Upper lobe of left lung (tissue), 6 donors: Measurements from ENCODE around the gene MT1E. TPM values are rescaled to one million over a fixed set of nuclear protein-coding genes. Genes with fewer than 3 reads are reported as not detected.

Source experiments
- ATAC-seq, 2 donors: fragments of 200-7000 bp; cut with Tn5 transposase; one replicate each; pipeline ENCODE4 v1.9.1; 2022; ENCODE audit warnings: mild to moderate bottlenecking in 2 of 2, moderate library complexity in 2 of 2; ENCODE audit not compliant: low FRiP score in 2 of 2
- DNase-seq, 2 donors: peaks; one replicate each; pipeline ENCODE4 v3.0.0-alpha.2; 2019 to 2020
- H3K27ac ChIP-seq, 4 donors: fragments of 200-600 bp; sonication (generic); one replicate each; pipeline ENCODE4 v1.5.1; 2016 to 2019
- H3K27me3 ChIP-seq, 4 donors: fragments of 200-600 bp; sonication (generic); one replicate each; pipeline ENCODE4 v1.5.1; 2017 to 2019
- H3K36me3 ChIP-seq, 4 donors: fragments of 200-600 bp; sonication (generic); one replicate each; pipeline ENCODE4 v1.5.1; 2016 to 2019
- H3K4me1 ChIP-seq, 4 donors: fragments of 200-600 bp; sonication (generic); one replicate each; pipeline ENCODE4 v1.5.1; 2018 to 2019
- H3K4me3 ChIP-seq, 4 donors: fragments of 200-600 bp; sonication (generic); one replicate each; pipeline ENCODE4 v1.5.1; 2017 to 2019; ENCODE audit warnings: mild to moderate bottlenecking in 2 of 4, moderate library complexity in 1 of 4
- H3K9me3 ChIP-seq, 4 donors: fragments of 200-600 bp; sonication (generic); one replicate each; pipeline ENCODE4 v1.5.1; 2018 to 2019
- EP300 ChIP-seq, 4 donors: sonication (generic); formaldehyde crosslinking; IDR thresholded peaks; one replicate each; pipeline ENCODE4 v1.5.1; 2017; ENCODE audit warnings: antibody characterized with exemption in 4 of 4, control low read depth in 2 of 4
- POLR2A ChIP-seq, 4 donors: fragments of 450-650 bp; IDR thresholded peaks; one replicate each; pipeline ENCODE4 v1.5.1; 2016 to 2017; ENCODE audit warnings: antibody characterized with exemption in 4 of 4, mild to moderate bottlenecking in 2 of 4
- POLR2AphosphoS5 ChIP-seq, 2 donors: sonication (generic); formaldehyde crosslinking; IDR thresholded peaks; one replicate each; pipeline ENCODE4 v1.5.1; 2017; ENCODE audit warnings: antibody characterized with exemption in 2 of 2
- WGBS, 2 donors: methylation state at CpG; one replicate each; pipeline ENCODE4 v1.1.5; 2017 to 2018; 5-methylcytosine and 5-hydroxymethylcytosine counted together
- total RNA-seq, 6 donors: library from RNA; depleted of rRNA in 4 of 6; stranded (reverse); fragments of >200 nt in 4 of 6; gene quantifications; one replicate each; pipeline versions ENCODE4 v1.1.0 to v1.2.1, GENCODE V29; 2016 to 2021
- TF ChIP-seq, protein P1 (sequence below), 6 experiments: fragments of 450-650 bp in 4 of 6; fragments of 200-600 bp in 2 of 6; sonication (generic) in 2 of 6; IDR thresholded peaks; one replicate each; pipeline ENCODE4 v1.5.1; 2016 to 2019; ENCODE audit warnings: antibody characterized with exemption in 6 of 6
- donor health status: DM: no; HTN: no; CAD: no; lungs with moderate emphysema.
- donor health status: DM: no; HTN: yes; CAD: no; lungs with severe emphysema.

The MT1E gene
- total RNA-seq, 6 donors from 2014 or later, result 72.3 to 546 (median 187) TPM

DNA sequence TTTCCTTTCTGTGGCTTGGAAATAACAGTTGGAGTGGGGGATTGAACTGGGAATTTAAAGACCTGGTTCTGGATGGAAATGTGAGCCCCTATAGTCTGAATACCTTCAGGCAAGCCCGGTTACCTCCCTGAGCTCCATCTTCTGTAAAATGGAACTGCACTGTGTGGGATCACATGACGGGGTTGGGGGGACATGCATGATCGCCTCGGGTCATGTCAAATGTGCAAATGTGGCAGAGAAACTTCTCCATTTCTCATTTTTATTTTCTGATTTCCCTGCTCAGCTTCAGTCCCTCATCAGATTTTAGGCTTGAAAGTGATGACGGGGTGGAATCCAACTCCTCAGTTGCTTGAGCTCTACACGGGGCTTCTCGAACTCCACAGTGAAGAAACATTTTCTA is 27.6 kb downstream of the MT1E start:
- no peaks in the 10 kb centered on the region for H3K27me3 ChIP-seq
- DNase-seq (no peak), ATAC-seq (no peak)
- no peak for TF ChIP-seq POLR2AphosphoS5 (IDR thresholded peaks at IDR 0.05)
- TF ChIP-seq, protein P1, sequence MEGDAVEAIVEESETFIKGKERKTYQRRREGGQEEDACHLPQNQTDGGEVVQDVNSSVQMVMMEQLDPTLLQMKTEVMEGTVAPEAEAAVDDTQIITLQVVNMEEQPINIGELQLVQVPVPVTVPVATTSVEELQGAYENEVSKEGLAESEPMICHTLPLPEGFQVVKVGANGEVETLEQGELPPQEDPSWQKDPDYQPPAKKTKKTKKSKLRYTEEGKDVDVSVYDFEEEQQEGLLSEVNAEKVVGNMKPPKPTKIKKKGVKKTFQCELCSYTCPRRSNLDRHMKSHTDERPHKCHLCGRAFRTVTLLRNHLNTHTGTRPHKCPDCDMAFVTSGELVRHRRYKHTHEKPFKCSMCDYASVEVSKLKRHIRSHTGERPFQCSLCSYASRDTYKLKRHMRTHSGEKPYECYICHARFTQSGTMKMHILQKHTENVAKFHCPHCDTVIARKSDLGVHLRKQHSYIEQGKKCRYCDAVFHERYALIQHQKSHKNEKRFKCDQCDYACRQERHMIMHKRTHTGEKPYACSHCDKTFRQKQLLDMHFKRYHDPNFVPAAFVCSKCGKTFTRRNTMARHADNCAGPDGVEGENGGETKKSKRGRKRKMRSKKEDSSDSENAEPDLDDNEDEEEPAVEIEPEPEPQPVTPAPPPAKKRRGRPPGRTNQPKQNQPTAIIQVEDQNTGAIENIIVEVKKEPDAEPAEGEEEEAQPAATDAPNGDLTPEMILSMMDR (IDR thresholded peaks at IDR 0.05), result no peak
- TF ChIP-seq POLR2A (IDR thresholded peaks at IDR 0.05), result no peak
- TF ChIP-seq EP300 (IDR thresholded peaks at IDR 0.05), result no peak
- peaks cover 2 to 12% (median 10%) of the 10 kb centered on the region in 4 donors for H3K4me1 ChIP-seq
- H3K4me3 ChIP-seq, result no peak overlapping the region
- H3K36me3 ChIP-seq, result no peaks in the 10 kb centered on the region
- H3K27ac ChIP-seq, result no peak overlapping the region
- 80 to 91% methylated on average over 7 of the region's 7 CpGs for WGBS, 2 donors
- H3K9me3 ChIP-seq, result no peaks in the 10 kb centered on the region

DNA sequence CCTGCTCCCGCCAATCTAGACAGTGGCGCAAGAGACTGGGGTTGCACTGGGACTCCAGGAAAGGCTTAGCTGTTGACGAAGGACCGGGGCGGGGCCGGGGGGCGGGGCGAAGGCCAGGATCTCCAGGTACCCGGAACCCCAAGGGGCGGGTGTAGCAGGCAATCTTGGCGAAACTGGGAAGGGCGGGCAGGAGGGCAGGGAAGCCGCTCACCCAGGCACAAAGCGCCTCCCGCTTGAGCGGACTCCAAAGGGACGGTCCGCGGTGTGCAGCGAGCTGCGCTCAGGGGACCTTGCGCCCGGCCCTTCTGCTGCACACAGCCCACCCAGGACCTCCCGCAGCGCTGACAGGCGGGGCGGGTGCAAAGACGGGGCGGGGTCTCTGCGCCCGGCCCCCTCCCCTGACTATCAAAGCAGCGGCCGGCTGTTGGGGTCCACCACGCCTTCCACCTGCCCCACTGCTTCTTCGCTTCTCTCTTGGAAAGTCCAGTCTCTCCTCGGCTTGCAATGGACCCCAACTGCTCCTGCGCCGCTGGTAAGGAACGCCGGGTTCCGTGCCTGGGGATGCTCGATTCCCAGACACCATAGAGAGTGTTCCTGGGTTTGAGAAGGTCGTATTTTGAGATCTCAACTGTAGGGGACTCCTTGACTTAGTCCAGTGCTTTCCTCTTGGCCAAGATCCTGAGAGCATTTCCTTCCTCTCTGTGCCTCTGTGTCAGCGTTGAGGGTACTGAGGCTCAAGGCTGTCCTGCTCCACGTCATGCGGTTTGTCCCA is 32.2 kb downstream of the MT1E start, which contains the start of gene MT1F:
TSS of gene MT1F (plus strand) at position 405 of the 772 bp plus-strand sequence. CDS start at position 505, 100 bp downstream.
- WGBS, 2 donors, result 2 to 4% methylated on average over 13 to 30 of the region's 46 CpGs
- no peaks in the 10 kb centered on the region for H3K9me3 ChIP-seq
- TF ChIP-seq EP300 (IDR thresholded peaks at IDR 0.05), result peak in 1 of 4 donors; percentile 1
- TF ChIP-seq, protein P1 (IDR thresholded peaks at IDR 0.05), result no peak
- TF ChIP-seq POLR2A (IDR thresholded peaks at IDR 0.05), result peak in 1 of 4 donors; percentile 46
- TF ChIP-seq POLR2AphosphoS5 (IDR thresholded peaks at IDR 0.05), result peak in 1 of 2 donors; percentile 15
- peak within 1 kb of the TSS; percentile 24 to 81 (median 50) for H3K27ac ChIP-seq
- ATAC-seq (peak; percentile 88 to 92), DNase-seq (peak; percentile 96 to 98)
- no peaks in the 10 kb centered on the region for H3K36me3 ChIP-seq
- peaks cover 6 to 21% (median 15%) of the 10 kb centered on the region in 4 donors for H3K4me1 ChIP-seq
- peak within 1 kb of the TSS; percentile 19 to 75 (median 66) for H3K4me3 ChIP-seq
- peaks cover 0 to 2% (median under 1%) of the 10 kb centered on the region in 4 donors for H3K27me3 ChIP-seq

DNA sequence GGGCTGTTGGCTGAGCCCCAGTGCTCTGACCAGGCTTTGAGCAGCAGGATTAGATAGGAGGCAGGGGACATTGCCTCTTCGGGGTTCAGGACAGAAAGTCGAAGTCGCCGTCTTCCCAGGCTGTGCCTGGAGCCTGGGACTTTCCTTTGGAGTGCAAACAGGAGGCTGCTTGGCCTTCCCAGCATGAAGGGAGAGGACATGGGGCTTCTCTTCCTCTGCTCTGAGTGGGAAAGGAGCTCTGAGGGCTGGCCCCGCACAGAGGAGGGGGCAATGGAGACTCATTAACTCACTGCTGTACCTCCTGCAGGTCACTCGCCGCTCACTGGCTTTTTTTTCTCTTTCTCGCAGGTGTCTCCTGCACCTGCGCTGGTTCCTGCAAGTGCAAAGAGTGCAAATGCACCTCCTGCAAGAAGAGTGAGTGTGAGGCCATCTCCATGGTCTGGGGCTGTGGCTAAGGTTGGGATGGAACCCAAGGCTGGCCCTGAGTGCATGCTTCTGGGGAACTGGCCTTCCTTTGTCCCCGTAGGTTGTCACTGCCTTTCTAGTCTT is 32.8 kb downstream of the MT1E start:
- ATAC-seq, result no peak
- no peak for DNase-seq
- peak overlapping the region in 3 of 4 donors; percentile 63 to 75 (median 69) for H3K4me3 ChIP-seq
- TF ChIP-seq EP300 (IDR thresholded peaks at IDR 0.05), result no peak
- TF ChIP-seq POLR2A (IDR thresholded peaks at IDR 0.05), result no peak
- no peak for TF ChIP-seq POLR2AphosphoS5 (IDR thresholded peaks at IDR 0.05)
- TF ChIP-seq, protein P1 (IDR thresholded peaks at IDR 0.05), result no peak
- 53 to 76% methylated on average over 5 to 10 of the region's 10 CpGs for WGBS, 2 donors
- H3K4me1 ChIP-seq, result peaks cover 10 to 27% (median 20%) of the 10 kb centered on the region in 4 donors
- no peaks in the 10 kb centered on the region for H3K36me3 ChIP-seq
- H3K27ac ChIP-seq, result peak overlapping the region in 3 of 4 donors; percentile 24 to 81 (median 68)
- no peaks in the 10 kb centered on the region for H3K9me3 ChIP-seq
- H3K27me3 ChIP-seq, result peaks cover 0 to 8% (median 5%) of the 10 kb centered on the region in 4 donors

DNA sequence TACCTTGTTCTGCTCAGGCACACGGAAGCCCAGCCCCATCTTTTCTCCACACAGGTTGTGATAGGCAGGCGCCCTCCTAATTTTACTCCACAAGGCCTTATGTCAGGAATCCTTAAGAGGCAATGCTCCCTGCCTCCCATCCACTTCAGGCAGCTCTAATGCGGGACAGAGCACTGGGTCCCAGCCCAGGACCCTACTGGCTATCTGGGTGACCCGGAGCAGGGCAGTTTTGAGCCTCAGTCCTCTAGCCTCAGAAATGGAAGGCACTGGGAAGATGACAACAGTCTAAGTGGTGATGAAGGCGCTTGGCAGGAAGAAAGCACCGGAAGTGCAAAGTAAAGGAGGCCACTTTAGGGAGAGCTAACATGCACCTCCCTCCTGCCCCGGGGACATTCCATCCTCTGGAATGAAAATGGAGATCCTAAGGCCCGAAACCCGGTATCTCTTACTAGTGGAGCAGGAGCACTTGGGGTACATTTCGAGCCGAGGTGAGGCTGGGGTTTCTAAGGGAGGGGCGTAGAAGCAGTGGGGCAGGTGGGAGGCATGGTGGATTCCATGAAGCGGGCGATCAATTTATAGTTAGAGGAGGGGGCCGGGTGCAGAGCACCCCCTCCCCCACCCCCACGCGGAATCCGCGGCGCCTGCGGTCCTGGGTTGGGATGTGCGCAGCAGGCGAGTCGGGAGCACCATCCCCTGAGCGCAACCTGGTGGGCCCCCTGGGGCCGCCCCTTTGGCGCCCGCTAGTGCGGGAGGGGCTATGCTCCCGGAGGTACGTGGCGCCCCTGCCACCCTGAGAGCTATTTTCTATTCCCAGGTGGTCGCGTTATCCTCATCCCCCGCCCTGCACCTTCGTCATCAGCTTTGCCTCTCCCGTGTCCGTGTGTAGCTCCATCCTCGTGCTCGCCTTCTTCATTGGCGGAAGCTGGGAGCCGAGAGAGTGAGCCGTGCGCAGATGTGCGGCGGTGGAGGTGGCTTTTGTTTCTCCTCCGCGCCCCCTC is 37.1 kb downstream of the MT1E start:
- H3K9me3 ChIP-seq, result no peaks in the 10 kb centered on the region
- DNase-seq, result no peak
- peaks cover 0 to 9% (median 6%) of the 10 kb centered on the region in 4 donors for H3K27me3 ChIP-seq
- ATAC-seq, result no peak
- TF ChIP-seq EP300 (IDR thresholded peaks at IDR 0.05) (no peak), POLR2A (IDR thresholded peaks at IDR 0.05) (no peak), POLR2AphosphoS5 (IDR thresholded peaks at IDR 0.05) (no peak)
- TF ChIP-seq, protein P1 (IDR thresholded peaks at IDR 0.05), result no peak
- H3K27ac ChIP-seq, result no peak overlapping the region
- WGBS, 2 donors, result 18 to 24% methylated on average over 17 to 34 of the region's 48 CpGs
- no peaks in the 10 kb centered on the region for H3K36me3 ChIP-seq
- H3K4me1 ChIP-seq, result peaks cover 7 to 22% (median 17%) of the 10 kb centered on the region in 4 donors
- H3K4me3 ChIP-seq, result peak overlapping the region in 3 of 4 donors; percentile 13 to 32 (median 25)
